VCaP (cell line): Measurements from ENCODE around the gene SELENON.

ENCODE experiments used
- H3K27ac ChIP-seq: fragments of 450-650 bp; 2 replicates; pipeline ENCODE4 v1.5.1; 2017
- TF ChIP-seq, protein P1 (sequence below): fragments of 450-650 bp; conservative IDR thresholded peaks from 2 replicates; pipeline ENCODE4 v1.5.1; 2017; ENCODE audit warnings: mild to moderate bottlenecking, moderate library complexity

The SELENON gene, protein sequence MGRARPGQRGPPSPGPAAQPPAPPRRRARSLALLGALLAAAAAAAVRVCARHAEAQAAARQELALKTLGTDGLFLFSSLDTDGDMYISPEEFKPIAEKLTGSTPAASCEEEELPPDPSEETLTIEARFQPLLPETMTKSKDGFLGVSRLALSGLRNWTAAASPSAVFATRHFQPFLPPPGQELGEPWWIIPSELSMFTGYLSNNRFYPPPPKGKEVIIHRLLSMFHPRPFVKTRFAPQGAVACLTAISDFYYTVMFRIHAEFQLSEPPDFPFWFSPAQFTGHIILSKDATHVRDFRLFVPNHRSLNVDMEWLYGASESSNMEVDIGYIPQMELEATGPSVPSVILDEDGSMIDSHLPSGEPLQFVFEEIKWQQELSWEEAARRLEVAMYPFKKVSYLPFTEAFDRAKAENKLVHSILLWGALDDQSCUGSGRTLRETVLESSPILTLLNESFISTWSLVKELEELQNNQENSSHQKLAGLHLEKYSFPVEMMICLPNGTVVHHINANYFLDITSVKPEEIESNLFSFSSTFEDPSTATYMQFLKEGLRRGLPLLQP

DNA sequence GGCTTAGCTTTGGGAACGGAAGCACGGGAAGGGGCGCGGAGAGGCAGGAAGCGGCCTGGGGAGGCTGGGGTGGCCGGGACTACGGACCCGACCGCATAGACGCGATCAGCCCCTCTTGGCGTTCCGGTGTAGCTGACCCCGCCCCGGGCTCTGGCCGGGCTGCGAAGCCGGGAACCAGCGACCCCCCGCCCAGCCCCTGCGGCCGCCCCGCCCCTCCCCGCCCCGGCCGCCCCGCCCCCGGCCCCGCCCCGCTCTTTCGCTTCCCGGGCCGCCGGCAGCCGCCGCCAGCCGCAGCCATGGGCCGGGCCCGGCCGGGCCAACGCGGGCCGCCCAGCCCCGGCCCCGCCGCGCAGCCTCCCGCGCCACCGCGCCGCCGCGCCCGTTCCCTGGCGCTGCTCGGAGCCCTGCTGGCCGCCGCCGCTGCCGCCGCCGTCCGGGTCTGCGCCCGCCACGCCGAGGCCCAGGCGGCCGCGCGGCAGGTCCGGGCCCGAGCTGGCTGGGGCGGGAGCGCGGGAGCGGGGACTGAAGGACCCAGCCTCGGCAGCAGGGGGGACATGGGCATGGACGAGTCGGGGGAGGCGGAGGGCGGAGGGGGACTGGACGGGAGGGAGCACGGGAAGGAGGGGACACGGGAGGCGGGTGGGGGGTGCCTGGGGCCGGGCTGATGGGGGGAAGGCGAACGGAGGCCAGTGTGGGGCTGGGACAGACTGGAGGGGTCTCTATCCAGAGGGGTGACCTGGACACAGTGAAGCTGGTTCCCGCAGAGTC lies at the start of gene SELENON:
Gene SELENON, plus strand, starts transcription at position 259 of the 768 bp plus-strand sequence. Its CDS starts 38 bp downstream, at position 297.
- TF ChIP-seq, protein P1, sequence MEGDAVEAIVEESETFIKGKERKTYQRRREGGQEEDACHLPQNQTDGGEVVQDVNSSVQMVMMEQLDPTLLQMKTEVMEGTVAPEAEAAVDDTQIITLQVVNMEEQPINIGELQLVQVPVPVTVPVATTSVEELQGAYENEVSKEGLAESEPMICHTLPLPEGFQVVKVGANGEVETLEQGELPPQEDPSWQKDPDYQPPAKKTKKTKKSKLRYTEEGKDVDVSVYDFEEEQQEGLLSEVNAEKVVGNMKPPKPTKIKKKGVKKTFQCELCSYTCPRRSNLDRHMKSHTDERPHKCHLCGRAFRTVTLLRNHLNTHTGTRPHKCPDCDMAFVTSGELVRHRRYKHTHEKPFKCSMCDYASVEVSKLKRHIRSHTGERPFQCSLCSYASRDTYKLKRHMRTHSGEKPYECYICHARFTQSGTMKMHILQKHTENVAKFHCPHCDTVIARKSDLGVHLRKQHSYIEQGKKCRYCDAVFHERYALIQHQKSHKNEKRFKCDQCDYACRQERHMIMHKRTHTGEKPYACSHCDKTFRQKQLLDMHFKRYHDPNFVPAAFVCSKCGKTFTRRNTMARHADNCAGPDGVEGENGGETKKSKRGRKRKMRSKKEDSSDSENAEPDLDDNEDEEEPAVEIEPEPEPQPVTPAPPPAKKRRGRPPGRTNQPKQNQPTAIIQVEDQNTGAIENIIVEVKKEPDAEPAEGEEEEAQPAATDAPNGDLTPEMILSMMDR, result no peak
- H3K27ac ChIP-seq, result peak within 1 kb of the TSS; percentile 79; the same call in 1 of the 2 replicates

DNA sequence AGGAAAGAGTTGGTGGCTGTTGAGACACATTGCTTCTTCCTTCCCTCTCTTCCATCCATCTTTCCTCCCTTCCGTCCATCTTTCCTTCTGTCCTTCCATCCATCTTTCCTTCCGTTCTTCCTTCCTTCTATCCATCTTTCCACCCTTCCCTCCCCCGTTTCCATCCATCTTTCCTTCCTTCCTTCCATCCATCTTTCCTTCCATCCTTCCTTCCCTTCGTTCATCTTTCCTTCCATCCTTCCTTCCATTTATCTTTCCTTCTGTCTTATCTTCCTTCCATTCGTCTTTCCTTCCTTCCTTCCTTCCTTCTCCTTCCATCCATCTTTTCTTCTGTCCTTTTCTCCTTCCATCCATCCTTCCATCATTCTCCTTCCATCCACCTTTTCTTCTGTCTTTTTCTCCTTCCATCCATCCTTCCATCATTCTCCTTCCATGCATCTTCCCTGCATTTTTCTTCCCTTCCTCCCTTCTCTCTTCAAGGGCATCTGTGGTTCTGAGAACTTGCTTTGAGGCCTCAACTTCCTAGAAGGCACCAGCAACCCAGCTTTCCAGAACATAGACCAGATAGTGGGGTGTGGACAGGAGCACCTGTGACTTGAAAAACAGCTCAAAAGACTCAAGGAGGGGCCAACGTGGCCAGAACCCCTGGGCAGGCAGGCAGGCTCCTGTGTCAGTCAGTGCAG lies 48.9 kb upstream of the SELENON start:
- TF ChIP-seq, protein P1, result no peak
- no peak overlapping the region for H3K27ac ChIP-seq

DNA sequence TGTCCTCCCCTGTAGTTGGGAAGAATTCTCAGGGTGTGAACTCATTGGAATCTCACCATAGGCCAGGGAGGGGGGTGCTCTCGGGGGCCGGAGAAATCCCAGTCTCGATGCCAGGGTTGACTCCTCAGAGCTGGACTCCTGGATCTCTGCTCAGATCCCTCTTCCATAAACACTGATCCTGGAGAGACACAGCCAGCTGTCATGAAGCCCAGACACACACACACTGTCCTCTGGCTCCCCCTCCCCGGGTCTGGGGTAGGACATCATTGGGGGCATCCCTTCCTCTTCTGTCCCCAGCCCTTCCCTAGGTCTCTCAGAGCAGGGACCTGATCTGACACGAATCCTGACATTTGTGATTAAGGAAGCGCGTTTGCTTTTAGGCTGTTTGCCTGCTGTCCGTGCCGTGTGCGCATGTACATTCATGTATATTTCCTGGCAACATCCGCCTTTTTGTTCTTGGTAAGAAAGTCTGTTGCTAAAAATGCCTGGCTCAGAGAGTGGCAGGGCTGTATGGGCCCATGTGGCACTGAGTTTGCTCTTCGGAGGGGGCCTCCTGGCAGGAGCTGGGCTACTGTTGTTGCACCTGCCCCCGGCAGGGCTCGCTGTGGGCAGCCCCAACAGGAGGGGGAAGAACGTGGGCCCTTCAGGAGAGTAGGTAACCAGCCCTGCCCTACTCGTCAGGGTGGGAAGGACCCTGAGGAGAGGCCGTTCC lies 45.4 kb upstream of the SELENON start:
- TF ChIP-seq, protein P1, result no peak
- H3K27ac ChIP-seq, result no peak overlapping the region

DNA sequence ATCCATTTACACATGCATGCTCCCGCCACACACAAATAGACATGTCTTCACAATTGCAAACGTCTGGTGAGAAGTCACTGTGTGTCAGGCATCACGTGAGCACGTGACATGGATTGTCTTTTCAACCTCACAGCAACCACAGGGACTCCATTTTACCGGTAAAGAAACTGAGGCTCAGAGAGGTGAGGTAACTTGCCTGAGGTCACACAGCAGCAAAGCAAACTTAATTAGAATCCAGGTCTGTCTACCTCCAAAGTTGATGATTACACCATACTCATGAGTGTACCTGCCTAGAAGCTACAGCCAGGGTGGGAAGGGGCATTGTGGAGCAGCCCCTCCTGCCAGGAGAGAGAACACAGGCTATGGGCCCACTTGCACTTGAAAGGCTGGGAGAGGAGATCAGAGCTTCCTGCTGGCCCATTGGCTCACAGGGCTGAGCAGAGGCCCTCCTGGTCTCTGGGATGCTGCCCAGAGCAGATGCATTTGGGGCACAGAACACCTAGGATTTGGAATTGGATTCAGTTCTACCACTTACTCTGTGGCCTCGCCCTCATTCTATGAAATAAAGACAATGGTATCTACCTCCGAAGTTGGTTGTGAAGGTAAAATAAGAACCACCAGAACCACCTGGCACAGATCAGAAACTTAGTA lies 44.4 kb upstream of the SELENON start:
- H3K27ac ChIP-seq, result no peak overlapping the region
- TF ChIP-seq, protein P1, result no peak

DNA sequence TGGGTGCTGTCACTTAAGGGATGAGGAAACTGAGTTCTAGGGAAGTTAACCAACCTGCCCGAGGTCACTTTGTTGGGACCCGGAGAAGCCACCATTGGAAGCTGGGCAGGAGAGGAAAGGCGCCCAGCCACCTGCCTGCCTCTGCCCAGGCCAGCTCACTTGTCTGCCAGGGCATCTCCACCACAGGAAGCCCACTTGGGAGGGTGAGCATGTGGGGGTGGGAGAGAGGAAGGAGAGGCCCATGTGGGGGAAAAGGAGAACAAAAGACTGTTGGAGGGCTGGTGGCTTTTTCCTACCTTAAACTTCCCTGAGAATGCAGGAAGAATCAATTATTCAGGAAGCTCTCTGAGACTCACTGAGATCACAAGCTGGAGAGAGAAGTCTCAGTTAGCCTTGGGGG lies 43.8 kb upstream of the SELENON start:
- no peak overlapping the region for H3K27ac ChIP-seq
- TF ChIP-seq, protein P1, result no peak

DNA sequence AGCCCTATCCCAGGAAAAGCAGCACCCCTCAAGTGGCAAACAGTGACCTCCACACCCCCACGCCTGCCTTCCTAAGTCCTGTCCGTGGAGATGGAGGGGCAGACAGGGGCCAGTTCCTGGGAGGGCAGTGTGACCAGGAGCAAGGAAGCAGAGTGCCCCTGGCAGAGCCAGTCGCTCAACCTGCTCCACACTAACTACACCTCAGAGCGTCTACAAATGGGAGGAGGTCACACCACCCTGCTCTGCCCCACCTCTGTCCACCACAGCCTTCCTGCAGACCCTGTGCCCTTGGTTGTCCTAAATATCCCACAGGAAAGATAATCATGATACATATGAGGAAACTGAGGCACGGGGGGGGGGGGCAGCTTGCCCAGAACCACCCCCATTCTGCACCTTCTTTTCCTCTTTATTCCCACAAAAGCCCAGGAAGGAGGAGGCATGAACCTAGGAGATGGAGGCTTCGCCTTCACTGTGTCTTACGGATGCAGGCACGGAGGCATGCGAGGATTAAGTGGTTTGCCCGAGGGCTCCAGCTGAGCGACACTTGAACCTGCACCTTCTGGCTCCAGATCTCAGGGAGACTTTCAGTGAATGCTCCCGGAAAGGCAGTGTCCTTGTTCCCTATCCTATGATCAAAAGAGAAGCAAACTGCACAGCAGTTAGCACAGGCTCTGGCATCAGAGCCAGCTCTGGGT lies 42.7 kb upstream of the SELENON start:
- TF ChIP-seq, protein P1, result no peak
- H3K27ac ChIP-seq, result peak overlapping the region; percentile 14; the same call in 1 of the 2 replicates
